Adipocyte (in vitro differentiated cells): ENCODE results near the gene PCP2.

Source experiments
- DNase-seq: peaks from one replicate; pipeline ENCODE4 v3.0.0-alpha.2; 2015; ENCODE audit warnings: low read depth
- H3K27me3 ChIP-seq: replicated peaks from 2 replicates; pipeline ENCODE4 v1.7.0; 2013; ENCODE audit warnings: mild to moderate bottlenecking, low read length, moderate library complexity; ENCODE audit not compliant: control insufficient read depth, insufficient read depth
- H3K36me3 ChIP-seq: 2 replicates; pipeline ENCODE4 v1.7.0; 2013; ENCODE audit warnings: low read length, mild to moderate bottlenecking, moderate library complexity; ENCODE audit not compliant: control insufficient read depth, insufficient read depth, severe bottlenecking
- H3K4me1 ChIP-seq: 2 replicates; pipeline ENCODE4 v1.7.0; 2013; ENCODE audit warnings: mild to moderate bottlenecking, low read length, moderate library complexity; ENCODE audit not compliant: control insufficient read depth, insufficient read depth
- H3K4me3 ChIP-seq: 2 replicates; pipeline ENCODE4 v1.7.0; 2013; ENCODE audit warnings: mild to moderate bottlenecking, low read length, moderate library complexity
- H3K9ac ChIP-seq: 2 replicates; pipeline ENCODE4 v1.7.0; 2013; ENCODE audit warnings: mild to moderate bottlenecking, low read length, moderate library complexity
- H3K9me3 ChIP-seq: 2 replicates; pipeline ENCODE4 v1.7.0; 2013; ENCODE audit warnings: mild to moderate bottlenecking, low read length, moderate library complexity; ENCODE audit not compliant: control insufficient read depth

PCP2 gene

DNA sequence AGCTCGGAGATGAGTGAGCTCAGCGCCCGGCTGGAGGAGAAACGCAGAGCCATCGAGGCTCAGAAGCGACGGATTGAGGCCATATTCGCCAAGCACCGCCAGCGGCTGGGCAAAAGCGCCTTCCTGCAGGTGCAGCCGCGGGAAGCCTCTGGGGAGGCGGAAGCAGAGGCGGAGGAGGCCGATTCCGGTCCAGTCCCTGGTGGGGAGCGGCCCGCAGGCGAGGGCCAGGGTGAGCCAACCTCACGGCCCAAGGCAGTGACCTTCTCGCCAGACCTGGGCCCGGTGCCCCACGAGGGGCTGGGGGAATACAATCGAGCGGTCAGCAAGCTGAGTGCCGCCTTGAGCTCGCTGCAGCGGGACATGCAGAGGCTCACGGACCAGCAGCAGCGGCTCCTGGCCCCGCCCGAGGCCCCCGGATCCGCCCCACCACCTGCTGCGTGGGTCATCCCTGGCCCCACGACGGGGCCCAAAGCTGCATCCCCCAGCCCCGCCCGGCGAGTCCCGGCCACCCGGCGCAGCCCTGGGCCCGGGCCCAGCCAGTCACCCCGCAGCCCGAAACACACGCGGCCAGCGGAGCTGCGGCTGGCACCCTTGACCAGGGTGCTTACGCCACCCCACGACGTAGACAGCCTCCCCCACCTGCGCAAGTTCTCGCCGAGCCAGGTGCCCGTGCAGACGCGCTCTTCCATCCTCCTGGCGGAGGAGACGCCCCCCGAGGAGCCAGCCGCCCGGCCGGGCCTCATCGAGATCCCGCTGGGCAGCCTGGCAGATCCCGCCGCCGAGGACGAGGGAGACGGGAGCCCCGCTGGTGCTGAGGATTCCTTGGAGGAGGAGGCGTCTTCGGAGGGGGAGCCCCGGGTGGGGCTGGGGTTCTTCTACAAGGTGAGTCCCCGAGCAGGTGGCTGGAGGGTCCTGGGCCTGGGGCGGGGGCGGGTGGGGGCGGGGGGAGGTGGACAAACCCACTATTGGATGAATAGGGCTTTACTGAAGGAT is 20.9 kb downstream of the PCP2 start:
- Histone ChIP-seq H3K27me3 (no peaks in the 10 kb centered on the region), H3K4me1 (no peaks in the 10 kb centered on the region), H3K9ac (no peak overlapping the region), H3K36me3 (no peaks in the 10 kb centered on the region), H3K9me3 (no peaks in the 10 kb centered on the region), H3K4me3 (no peak overlapping the region)
- DNase-seq: no peak

DNA sequence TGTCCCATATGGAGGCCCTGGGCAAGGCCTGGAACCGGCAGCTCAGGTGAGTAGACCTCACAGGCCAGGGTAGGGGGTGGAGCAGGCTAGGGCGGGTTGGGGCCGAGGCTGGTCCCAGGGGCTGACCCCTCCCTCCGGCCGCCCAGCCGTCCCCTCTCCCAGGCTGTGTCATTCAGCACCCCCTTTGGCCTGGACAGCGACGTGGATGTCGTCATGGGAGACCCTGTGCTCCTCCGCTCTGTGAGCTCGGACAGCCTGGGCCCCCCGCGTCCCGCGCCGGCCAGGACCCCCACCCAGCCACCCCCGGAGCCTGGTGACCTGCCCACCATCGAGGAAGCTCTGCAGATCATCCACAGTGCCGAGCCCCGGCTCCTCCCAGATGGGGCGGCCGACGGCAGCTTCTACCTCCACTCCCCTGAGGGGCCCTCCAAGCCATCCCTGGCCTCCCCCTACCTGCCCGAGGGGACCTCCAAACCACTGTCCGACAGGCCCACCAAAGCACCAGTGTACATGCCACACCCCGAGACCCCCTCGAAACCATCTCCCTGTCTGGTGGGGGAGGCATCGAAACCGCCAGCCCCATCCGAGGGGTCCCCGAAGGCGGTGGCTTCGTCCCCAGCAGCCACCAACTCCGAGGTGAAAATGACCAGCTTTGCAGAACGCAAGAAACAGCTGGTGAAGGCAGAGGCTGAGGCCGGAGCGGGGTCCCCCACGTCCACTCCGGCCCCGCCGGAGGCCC is 21.8 kb downstream of the PCP2 start:
- H3K4me1 ChIP-seq: no peaks in the 10 kb centered on the region
- no peaks in the 10 kb centered on the region for H3K9me3 ChIP-seq
- no peak overlapping the region for H3K4me3 ChIP-seq
- H3K27me3 ChIP-seq: peaks cover 6% of the 10 kb centered on the region
- no peaks in the 10 kb centered on the region for H3K36me3 ChIP-seq
- no peak for DNase-seq
- H3K9ac ChIP-seq: no peak overlapping the region

DNA sequence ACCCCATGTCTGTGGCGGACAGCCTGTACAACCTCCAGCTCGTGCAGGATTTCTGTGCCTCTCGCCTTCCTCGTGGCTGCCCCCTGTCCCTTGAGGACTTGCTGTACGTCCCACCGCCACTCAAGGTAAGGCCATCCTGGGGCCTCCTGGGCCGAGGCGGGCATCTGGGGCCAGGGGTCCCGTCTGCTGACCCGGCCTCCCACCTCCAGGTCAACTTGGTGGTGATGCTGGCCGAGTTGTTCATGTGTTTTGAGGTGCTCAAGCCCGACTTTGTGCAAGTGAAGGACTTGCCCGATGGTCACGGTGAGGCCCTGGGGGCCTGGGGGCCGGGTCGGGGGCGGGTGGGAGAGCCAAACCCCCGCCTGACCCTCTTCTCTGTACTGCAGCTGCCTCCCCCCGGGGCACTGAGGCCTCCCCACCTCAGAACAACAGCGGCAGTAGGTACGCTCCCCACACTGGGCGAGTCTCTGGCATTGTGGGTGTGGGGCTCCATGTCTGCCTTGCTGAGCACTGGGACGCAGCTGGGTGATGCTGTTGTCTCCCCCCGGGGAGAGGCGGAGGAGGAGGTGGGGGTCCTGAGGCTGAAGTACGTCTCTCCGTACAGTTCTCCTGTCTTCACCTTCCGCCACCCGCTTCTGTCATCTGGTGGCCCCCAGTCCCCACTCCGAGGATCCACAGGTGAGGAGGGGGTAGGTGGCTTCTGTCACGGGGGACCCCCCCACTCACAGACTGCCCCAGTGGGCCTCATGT is 22.9 kb downstream of the PCP2 start:
- Histone ChIP-seq H3K9ac (no peak overlapping the region), H3K9me3 (no peaks in the 10 kb centered on the region), H3K4me1 (no peaks in the 10 kb centered on the region), H3K36me3 (no peaks in the 10 kb centered on the region), H3K27me3 (peaks cover 6% of the 10 kb centered on the region), H3K4me3 (no peak overlapping the region)
- DNase-seq: no peak

DNA sequence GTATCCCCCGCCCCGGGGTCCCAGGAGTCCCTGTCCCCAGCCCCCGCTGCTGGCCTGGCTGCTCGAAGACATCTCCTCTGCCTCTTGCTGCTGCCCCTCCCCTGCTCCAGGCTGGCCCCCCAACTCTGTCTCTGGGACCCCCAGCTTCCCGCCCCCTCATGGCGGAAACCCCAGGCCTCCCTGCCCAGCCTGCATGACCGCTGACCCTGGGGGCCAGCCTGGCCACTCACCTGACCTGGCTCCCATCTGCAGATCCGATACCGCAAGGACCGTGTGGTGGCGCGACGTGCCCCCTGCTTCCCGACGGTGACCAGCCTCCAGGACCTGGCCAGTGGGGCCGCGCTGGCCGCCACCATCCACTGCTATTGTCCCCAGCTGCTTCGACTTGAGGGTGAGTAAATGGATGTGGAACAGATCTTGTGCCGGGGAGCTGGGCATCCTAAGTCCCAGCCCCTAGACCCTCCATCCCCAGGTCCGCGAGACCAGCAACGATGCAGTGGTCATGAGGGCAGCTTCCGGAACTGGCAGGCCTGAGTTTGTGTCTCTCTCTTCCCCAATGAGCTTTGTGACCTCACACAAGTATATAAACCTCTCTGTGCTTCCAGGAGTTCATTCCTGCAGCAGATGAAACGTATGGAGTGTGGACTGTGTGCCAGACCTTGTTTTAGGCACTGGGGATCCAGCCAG is 25.5 kb downstream of the PCP2 start:
- Histone ChIP-seq H3K36me3 (no peaks in the 10 kb centered on the region), H3K27me3 (peaks cover 23% of the 10 kb centered on the region), H3K9me3 (no peaks in the 10 kb centered on the region), H3K4me1 (no peaks in the 10 kb centered on the region), H3K9ac (no peak overlapping the region), H3K4me3 (no peak overlapping the region)
- no peak for DNase-seq

DNA sequence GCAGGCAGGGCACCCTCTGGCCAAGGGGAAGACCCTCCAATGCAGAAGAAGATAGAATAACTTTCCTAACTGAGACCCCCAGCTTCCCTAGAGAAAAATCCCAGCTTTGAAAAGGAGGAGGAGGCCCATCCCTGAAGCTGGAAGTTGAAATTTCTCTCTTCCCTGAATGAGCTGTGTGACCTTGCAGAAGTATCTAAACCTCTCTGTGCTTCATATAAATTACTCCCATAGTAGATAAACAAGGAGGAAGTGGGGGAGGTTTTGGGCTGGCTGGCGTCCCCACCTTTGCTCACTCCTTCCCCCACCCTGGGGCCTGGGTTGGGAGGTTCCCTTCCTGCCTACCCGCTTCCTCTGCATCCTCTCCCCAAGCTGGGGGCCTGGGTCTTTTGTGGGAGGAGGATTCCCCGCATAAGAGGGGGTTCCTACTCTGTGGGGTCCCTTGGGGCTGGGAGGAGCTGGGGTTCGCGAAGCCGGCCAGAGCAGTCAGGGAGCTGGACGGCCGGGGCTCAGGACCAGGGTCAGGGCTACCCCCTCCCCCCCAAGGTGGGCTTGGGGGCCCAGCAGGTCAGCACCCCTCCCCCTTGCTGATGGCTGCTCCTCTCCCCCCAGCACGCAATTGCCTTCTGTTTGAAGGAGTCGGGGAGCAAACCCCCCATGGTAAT is 26.2 kb downstream of the PCP2 start:
- no peak overlapping the region for H3K9ac ChIP-seq
- no peak overlapping the region for H3K4me3 ChIP-seq
- H3K27me3 ChIP-seq: peaks cover 23% of the 10 kb centered on the region

DNA sequence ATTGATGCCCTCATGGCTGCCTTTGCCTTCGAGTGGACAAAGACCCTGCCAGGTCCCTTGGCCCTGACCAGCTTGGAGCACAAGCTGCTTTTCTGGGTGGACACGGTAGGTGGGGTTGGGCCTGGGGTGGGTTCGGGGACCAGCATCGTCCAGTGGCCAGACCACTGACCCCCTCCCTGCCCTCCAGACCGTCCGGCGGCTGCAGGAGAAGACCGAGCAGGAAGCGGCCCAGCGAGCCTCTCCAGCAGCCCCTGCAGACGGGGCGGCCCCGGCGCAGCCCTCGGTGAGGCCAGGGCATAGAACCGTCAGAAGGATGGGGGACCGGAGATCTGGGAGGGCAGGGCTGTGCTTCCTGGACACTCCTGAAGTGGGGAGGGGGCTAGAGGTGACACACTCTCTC is 27.2 kb downstream of the PCP2 start:
- Histone ChIP-seq H3K9ac (no peak overlapping the region), H3K4me3 (no peak overlapping the region), H3K36me3 (no peaks in the 10 kb centered on the region), H3K4me1 (peaks cover 2% of the 10 kb centered on the region), H3K27me3 (peaks cover 23% of the 10 kb centered on the region), H3K9me3 (no peaks in the 10 kb centered on the region)
- DNase-seq: no peak

More for the DNA sequence above, 26.2 kb downstream of the PCP2 start:
- H3K9me3 ChIP-seq: no peaks in the 10 kb centered on the region
- H3K4me1 ChIP-seq: peaks cover 2% of the 10 kb centered on the region
- no peak for DNase-seq
- no peaks in the 10 kb centered on the region for H3K36me3 ChIP-seq

DNA sequence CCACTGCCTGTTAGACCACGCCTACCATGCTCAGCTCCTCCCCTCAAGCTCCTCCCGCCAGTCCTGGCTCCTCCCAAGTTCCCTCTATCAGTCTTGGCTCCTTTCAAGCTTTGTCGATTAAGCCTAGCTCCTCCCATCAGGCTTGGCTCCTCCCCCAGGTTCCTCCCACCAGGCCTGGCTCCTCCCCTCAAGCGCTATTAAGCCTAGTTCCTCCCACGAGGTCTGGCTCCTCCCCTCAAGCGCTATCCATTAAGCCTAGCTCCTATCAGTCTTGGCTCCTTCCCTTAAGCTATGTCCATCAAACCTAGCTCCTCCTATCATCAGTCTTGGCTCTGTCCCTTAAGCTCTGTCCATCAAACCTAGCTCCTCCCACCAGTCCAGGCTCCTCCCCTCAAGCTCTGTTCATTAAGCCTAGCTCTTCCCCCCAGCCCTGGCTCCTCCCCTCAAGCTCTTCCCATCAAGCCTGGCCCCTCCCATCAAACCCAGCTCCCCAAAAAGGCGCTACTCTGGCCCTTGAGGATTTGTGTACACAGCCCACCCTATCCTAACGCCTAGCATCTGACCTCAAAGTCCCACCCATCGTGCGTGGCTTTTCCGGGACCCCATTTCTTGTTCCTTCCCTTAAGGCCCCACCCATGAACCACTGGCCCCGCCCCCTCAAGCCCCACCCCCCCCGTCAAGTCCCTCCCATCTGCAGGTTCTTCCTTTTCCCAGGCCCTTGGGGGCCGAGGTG is 27.9 kb downstream of the PCP2 start:
- Histone ChIP-seq H3K36me3 (no peaks in the 10 kb centered on the region), H3K4me1 (peaks cover 2% of the 10 kb centered on the region), H3K4me3 (no peak overlapping the region), H3K9ac (no peak overlapping the region), H3K27me3 (peaks cover 23% of the 10 kb centered on the region), H3K9me3 (no peaks in the 10 kb centered on the region)
- no peak for DNase-seq

DNA sequence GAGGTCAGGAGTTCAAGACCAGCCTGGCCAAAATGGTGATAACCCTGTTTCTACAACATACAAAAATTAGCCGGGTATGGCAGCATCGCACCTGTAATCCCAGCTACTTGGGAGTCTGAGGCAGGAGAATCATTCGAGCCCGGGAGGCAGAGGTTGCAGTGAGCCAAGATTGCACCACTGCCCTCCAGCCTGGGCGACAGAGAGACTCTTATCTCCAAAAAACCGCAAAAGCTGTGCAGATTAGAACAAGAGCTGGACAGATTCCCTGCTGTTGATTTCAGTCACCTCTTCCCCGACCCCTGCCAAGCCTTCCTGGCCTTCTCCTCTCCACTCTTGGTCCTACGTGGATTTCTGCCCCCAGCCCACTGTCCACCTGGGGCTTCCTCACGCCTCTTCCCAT is 29.6 kb downstream of the PCP2 start:
- Histone ChIP-seq H3K27me3 (peaks cover 23% of the 10 kb centered on the region), H3K9me3 (no peaks in the 10 kb centered on the region), H3K9ac (no peak overlapping the region), H3K36me3 (no peaks in the 10 kb centered on the region), H3K4me1 (peaks cover 2% of the 10 kb centered on the region), H3K4me3 (no peak overlapping the region)
- DNase-seq: no peak

DNA sequence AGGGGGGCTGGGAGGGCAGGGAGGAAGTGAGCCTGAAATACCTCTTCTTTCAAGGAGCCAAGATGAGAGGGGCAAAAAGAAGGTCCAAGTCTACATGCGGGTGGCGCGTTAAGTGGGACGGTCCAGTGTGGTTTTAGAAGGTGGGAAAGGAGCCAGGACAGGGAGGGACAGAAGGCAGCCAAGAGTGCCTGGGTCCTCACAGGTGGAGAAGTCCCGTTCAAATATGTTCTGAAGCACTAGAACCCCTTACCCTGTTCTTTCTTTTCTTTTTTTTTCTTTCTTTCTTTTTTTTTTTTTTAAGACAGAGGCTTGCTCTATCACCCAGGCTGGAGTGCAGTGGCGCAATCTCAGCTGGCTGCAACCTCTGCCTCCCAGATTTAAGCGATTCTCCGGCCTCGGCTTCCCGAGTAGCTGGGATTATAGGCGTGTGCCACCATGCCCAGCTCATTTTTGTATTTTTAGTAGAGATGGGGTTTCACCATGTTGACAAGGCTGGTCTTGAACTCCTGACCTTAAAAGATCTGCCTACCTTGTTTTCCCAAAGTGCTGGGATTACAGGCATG is 30.5 kb downstream of the PCP2 start:
- H3K4me1 ChIP-seq: peaks cover 2% of the 10 kb centered on the region
- H3K9me3 ChIP-seq: no peaks in the 10 kb centered on the region
- peaks cover 30% of the 10 kb centered on the region for H3K27me3 ChIP-seq
- H3K4me3 ChIP-seq: no peak overlapping the region
- no peaks in the 10 kb centered on the region for H3K36me3 ChIP-seq
- DNase-seq: no peak
- H3K9ac ChIP-seq: no peak overlapping the region
